Fibroblast of villous mesenchyme (primary cell): ENCODE data around the gene GSG1. TPM values are rescaled to one million over a fixed set of nuclear protein-coding genes. Genes with fewer than 3 reads are reported as not detected.
A peak's percentile ranks its signal among the peaks of the same experiment; 100 is the strongest.

Source experiments
- DNase-seq: peaks from one replicate; pipeline ENCODE4 v3.0.0-alpha.2; 2010; ENCODE audit warnings: low read depth
- H3K4me3 ChIP-seq: 2 replicates; pipeline ENCODE4 v1.5.1; 2011; ENCODE audit warnings: low read depth, mild to moderate bottlenecking, low read length
- CTCF ChIP-seq: IDR thresholded peaks from 2 replicates; pipeline ENCODE4 v1.5.1; 2012; ENCODE audit warnings: low read depth, mild to moderate bottlenecking, low read length; ENCODE audit not compliant: insufficient read depth
- total RNA-seq: library from RNA; depleted of rRNA; stranded (reverse); fragments of >200 nt; gene quantifications from 2 replicates; pipeline ENCODE4 v1.2.3, GENCODE V29; 2012

GSG1 gene
- total RNA-seq, 1 donor = 11.2 TPM

DNA sequence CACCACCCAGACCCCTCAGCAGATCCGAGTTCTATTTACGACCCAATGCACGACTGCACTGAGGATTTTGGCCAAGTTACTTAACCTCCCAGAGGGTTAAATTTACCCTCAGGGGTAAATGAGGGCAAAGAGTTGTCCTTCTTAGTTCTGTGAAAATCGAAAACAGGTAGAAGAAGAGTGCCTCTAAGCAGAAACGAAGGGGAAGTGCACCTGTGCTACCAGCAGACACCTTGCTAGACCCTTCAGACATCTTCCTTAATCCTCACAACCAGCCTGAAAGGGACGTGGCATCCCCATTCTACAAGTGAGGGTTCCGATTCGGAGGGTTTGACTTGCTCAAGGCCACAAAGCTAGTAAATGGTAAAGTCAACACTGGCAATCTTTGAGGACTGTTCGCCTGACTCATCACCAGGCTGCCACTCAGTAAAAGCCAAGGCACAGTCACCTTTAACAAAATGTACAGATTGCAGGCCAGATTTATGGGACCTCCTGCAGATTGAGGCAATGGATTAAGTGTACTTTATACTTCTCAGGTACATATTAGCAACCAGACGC is 1.6 kb downstream of the GSG1 start:
- TF ChIP-seq CTCF = no peak
- H3K4me3 ChIP-seq = peak overlapping the region; percentile 45
- DNase-seq = peak; percentile 57

DNA sequence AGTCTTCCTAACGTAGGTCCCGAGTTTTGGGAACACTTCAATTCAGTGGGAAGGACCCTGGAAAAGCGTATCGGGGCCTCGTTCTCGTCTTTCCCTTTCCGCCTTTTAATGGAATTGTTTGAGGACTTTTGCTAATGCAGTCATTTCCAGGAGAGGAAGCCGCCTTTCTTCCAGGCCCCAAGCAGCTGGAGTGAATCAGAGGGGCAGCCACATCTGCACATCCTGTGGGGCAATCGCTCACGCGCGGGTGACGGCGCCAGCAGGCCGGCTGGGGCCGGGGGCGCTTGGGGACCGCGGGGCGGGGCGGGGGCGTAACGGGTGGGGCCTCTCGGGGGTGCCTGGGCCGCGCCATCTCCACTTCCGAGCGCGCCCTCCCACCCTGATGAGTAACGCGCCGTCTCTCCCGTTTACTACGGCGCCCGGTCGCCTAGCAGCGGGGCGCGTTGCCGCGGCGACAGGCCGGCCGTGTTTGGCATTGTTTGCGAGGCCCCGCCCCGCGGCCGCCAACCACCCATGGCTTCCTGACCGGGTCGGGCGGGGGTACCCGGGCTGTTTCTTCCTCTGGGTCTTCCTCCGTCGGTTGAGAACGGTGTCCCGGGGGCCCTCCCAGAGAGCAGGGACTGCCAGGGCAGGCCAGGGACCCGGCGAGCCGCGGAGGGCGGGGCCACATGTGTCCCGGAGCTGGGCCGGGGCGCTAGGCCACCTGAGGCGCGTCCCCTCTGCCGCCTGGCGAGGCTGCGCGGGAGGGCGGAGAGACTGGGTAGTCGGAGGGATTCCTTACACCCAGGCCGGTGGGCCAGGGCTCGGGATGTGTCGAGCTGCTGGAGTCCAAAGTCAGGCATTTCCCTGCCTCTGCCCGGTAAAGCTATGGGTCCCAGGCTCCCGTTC is 2.3 kb downstream of the GSG1 start:
- DNase-seq = peak; percentile 96
- H3K4me3 ChIP-seq = peak overlapping the region; percentile 45
- no peak for TF ChIP-seq CTCF

- no peak for TF ChIP-seq CTCF
- H3K4me3 ChIP-seq = peak overlapping the region; percentile 22
- no peak for DNase-seq
These were observed 2.9 kb downstream of the GSG1 start for GRCh38 chr12:13100605-13100881.

GRCh38 chr12:13099844-13100604 is 3.4 kb downstream of the GSG1 start:
- no peak for TF ChIP-seq CTCF
- DNase-seq = peak; percentile 27
- peak overlapping the region; percentile 22 for H3K4me3 ChIP-seq

GRCh38 chr12:13099066-13099843 is 4.2 kb downstream of the GSG1 start:
- DNase-seq = peak; percentile 26
- no peak for TF ChIP-seq CTCF
- H3K4me3 ChIP-seq = no peak overlapping the region

DNA sequence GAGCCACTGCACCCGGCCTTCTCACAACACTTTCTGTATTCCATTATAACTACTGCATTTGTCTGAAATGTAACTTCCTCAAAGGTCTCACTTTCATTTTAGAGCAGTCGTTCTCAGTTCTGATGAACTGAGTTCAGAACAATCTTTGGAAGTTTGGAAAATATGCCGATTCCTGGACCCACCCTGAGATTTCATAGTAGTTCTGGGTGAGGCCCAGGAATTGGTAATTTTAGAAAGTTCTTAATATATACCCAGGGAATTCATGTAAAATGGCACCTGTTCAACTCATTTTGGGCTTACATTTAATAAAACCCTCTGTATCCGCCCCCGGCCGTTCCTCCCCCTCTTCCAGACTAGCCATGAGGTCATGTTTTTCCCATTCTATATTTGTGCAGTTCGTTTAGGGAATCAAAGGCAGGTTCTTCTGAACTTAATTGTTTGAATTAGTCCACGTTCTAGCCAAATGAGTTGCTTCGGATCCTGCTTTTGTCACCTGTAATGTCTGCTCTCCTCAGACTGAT is 5.9 kb downstream of the GSG1 start:
- H3K4me3 ChIP-seq = peak overlapping the region; percentile 22
- TF ChIP-seq CTCF = no peak
- DNase-seq = no peak
